GM19328 (cell line): ENCODE measurements around the gene GNB1L.

ENCODE experiments used
- ATAC-seq: cut with Tn5 transposase; IDR thresholded peaks from one replicate; pipeline ENCODE4 v1.9.1; 2021; ENCODE audit warnings: mild to moderate bottlenecking, moderate library complexity; ENCODE audit not compliant: unreplicated experiment

GNB1L gene

DNA sequence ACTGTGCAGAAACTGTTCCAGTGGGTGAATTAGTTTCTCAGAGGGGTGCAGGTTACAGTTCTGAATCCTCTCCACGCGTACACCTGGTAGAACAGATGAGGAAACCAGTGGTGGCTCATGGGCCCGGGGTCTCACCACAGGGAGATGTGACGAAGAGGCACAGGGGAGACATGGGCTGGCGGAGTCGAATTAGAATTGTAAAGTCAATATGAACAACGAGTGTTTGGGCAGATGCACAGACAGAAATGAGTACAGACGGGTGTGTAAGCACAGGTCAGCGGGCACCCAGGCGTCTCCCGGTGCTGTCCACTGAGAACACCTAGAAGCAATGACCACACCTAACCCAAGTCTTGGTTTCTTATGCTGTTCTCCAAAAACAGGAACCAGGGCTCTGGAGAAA, 41.8 kb downstream of the GNB1L start:
- no peak for ATAC-seq

DNA sequence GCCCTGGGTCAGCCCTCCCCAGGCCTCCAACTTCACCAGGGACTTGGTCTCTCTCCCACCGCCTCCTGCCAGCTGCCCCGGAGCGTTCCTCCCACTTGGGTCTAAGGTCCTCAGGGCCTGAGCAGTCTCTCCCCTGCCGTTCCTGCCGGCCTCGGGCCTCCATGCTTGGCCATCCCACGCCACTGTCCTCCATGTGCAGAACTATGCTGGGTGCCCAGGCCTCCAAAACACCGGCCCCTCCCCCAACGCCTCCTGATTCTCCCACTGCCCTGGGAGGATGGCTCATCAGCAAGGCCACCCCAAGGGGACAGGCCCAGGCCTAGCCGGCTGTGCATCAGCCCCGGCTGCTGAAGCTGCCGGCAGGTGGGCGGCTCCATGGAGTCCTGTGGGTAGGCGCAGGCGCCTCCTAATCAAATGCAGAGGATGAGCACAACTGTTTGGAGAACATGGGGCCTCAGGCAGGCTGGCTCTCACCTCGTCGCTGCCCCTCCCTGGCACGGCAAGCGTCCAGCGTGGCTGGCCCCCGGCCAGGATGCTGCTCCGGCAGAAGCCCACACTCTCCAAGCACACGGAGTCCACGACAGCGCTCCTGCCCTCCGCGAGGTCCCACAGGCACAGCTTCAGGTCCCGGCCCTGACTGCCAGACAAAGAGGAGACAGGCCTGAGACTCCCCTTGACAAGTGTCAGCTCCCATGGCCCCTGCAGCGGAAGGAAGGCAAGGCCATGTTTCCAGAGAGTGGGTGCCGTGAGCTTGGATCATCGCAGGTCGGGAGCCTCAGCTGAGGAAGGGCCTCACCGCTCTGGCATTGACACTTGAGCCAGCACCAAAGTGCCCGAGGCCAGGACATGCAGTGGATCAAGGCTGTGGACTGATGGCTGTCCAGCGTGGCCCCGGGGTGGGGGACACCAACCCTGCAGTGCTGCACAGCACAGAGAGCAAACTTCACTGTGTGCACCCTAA, 42.6 kb downstream of the GNB1L start:
- no peak for ATAC-seq

DNA sequence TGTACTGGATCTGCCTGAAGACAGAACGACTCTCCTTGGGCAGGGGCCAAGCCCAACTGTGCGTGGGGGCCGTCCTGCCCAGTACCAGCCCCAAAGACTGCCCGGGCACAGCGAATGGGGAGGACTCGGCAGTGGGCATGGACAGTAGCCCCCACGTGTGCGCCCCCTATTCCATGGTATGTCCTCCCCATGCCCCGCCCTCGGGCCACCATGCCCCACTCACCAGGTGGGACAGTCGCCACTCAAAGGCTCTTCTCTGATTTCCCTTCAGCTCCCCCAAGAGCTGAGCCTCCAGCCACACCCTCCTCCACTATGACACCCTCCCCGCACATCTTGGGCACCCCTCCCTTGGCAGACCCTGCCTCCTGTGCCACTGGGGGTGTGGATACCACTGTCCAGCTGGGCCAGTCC, 43.5 kb downstream of the GNB1L start:
- ATAC-seq: no peak

DNA sequence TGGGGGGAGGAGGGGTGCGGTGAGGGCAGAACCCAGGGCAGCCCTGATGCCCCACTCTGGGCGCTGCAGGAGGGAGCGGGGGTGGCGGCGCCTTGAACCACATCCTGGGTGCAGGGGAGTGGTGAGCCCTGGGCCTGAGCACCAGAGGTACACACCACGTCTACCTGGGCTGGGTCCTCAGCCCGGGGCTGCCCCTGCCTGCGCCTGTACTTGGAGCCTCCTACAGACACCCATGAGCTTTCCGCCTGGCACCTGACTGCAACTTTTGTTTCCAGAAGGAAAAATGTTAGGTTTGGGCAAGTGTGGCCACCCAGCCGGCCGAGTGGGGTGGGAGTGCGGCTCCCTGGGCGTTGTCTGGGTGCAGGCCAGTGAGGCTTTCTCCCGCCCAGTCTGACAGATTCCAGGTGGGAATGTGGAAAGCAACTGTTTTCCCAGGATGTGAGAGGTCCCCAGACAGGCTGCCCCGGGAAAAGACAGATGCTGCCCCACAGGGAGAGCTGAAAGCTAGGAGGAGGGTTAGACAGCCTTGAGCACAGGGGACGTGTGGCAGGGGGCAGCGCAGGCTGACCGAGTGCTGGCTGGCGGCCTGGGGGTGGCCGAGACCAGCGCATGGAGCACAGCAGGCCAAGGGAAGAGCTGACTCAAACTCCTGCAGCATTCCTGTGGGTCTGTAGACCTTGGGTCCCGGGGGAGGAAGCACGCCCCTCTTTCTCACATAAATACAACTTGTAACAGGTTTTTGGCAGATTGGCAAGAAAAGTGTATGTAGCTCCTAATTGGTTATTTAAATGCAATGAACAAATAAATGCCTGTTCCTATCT, 44.1 kb downstream of the GNB1L start:
- no peak for ATAC-seq

DNA sequence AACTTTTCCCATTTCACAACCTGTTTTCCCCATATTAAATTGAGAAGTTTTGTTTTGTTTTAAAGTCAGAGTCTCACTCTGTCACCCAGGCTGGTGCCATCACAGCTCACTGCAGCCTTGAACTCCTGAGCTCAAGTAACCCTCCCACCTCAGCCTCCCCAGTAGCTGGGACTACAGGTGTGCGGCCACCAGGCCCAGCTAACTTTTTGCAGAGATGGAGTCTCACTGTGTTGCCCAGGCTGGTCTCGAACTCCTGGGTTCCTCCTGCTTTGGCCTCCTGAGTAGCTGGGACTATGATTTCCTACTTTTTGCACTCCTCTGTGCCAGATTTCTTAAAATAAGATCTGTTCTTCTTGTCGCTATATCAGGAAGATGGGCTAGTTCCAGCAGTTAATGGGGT, 44.9 kb downstream of the GNB1L start:
- no peak for ATAC-seq

DNA sequence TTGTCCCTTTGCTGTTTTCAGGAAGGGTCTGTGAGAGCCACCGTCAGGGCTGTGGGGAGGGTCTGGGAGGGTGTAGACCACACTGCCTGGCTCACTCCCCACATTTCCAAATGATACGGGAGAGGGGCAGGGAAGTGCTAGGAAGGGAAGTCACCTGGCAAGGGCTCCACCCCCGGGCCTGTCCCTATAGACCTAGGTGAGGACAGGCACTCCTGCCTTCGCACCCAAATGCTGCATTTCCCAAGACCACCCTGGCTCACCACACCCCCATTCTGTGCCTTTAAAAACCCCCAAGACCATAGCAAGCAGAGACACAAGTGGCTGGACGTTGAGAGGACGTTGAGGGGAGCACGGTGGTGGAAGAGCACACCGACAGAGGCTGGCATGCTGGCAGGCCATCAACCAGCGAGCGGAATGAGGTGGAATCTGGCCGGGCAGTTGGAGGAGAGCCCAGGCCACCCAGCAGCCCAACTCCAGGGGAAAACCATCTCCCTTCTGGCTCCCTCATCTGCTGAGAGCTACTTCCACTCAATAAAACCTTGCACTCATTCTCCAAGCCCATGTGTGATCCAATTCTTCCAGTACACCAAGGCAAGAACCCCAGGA, 45.7 kb downstream of the GNB1L start:
- no peak for ATAC-seq

DNA sequence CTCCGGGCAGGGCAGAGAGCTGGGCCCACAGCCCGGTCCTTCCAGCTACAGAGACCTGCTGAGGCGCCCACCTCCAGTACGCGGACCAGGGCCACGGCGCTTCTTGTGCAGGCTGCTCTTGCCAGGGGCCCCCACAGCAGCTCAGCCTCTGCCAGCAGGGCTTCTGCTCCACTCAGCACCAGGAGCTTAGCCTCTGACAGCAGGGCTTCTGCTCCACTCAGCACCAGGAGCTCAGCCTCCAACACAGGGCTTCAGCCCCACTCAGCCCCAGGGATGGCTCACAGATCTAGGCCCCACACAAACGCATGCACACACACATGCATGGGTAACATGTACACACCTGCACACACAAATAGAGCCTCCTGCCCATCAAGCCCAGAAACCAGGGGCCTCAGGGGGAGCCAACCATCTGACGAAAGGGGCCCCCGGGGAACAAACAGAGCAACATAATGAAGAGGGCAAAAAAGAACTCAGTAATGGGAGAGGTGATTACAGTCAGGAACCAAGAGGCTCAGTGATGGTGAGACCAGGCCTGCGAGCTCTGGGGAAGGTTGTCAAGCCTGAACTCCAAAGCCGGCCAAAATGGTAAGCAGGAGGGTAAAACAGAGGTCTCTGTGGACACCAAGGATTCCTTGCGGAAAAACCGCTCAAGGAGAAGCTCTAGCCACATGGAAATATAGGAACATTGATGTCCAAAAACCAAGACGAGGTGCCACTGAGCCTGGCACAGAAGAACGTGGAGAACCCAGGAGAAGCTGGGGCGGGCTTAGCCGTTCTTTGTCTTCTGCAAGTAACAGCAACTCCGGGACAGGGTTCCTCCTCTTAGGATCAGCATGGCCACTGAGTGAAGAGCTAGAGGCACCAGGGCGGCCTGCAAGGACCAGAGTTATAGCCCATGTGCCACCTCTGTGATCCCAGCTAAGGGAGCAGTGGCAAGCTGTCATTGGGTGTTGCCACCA, 46.5 kb downstream of the GNB1L start:
- ATAC-seq: no peak

DNA sequence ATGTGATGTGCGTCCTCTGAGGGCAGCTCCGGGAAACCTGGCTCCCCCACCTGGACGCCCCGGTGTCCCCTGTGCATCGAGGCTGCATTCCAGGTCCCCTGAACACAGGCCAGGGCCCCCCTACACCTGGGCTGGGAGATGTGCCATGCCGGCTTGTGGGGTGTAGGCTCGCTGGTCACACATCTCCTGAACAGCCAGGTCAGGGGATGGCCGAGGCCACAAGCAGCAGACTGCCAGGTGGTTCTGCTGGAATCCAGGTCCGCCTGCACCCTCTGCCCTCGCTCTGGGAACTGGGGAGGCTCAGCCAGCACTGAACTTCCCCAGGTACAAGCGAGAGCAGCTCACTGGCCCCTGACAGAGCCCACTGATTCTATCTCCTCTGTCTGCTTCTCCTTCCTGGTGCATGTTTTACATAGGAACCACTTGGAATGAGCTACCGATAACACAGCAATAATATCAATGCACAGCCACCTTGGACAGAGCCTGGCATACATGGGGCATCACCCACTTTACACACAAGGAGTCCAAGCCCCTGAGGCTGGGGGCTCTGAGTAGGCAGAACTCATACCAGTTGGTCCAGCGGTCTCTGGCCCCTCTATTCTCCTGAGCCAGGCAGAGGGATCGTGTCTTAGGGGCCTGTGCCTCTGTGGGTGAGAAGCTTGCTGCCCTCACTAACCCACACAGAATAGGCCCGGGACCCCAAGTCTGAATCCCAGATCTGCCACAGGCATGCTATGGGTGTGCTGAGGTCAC, 47.3 kb downstream of the GNB1L start:
- no peak for ATAC-seq

DNA sequence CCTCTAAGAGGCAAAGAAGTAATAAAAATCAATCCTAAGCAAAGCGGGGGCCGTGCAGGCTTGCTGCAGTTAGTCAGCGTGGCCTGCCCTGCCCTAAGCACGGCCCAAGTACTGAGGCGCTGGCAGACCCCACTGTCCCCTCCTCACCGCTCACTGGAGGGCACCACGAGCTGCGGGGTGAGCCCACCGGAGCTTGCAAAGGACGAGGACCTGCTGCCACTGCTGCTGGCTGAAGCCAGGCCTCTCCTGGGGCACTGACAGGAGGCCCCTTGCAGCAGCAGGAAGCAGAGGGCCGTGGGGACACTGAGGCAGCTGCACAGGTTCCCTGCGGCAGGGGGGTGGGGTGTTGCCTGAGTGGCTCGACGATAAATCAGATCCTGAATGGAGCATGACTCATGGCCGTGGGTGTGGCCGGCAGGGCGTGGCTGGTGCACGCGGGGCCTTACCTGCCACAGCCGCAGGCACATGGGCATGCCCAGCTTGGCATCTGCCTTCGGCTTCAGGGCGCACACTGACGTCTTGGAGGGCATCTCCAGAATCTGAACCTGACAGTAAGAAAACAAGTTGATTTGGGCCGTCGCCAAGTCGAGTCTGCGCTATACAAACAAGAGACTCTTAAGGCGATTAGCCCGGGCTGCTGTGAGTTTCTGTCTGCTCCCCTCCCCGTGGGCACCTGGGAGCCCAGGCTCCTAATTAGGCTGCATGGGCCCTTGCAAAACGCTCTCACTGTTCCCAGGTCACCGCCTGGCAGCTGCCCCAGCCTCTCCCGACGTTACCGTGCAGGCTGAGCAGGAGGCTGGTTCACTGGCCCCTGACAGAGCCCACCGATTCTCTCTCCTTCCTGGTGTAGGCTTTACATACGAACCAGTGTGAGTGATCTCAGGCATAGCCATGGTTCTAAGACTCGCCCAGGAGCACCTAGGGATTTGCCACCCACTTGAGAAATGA, 48.2 kb downstream of the GNB1L start:
- no peak for ATAC-seq

DNA sequence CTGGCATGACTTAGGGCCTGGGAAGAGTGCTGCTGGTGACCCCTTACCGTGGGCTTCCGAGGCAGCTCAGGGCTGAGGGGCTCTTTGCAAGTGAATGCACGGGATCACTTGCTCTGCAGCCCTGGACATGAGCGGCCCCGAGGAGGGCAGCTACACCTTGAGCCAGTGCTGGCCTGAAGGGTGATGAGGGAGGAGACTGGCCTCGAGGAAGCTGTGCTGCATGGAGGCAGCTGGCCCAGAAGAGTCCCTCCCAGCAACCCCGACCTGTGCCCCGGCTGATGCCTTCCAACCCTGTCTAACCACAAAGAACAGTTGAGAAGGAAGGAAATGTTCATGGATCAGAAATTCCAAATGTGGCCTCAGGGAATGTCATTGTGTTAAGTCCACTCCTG, 48.9 kb downstream of the GNB1L start:
- no peak for ATAC-seq

DNA sequence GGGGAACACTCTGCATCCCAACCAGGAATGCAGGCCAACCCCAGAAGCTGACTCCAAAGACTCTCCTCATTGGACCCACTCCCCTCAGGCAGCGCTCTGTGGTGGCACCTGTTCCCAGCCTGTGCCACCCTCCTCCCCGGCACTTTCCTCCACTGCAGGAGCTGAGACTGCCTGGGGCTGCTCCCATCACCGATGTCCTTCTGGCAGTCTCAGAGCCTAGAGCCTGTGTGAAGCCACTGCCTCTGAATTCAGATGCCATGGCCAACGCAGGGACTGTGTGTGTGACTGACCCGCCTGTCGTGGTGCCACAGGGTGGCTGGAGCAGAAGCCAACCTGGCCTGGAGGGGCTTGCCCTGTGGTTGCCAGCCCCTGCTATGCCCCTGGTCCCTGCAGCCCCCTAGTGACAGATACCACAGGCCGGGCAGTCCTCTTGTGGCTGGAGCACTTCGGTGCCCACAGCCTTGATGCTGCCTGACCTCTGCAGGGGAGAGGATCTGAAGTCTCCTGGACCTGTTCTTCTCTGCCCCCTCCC, 50.9 kb downstream of the GNB1L start:
- no peak for ATAC-seq

DNA sequence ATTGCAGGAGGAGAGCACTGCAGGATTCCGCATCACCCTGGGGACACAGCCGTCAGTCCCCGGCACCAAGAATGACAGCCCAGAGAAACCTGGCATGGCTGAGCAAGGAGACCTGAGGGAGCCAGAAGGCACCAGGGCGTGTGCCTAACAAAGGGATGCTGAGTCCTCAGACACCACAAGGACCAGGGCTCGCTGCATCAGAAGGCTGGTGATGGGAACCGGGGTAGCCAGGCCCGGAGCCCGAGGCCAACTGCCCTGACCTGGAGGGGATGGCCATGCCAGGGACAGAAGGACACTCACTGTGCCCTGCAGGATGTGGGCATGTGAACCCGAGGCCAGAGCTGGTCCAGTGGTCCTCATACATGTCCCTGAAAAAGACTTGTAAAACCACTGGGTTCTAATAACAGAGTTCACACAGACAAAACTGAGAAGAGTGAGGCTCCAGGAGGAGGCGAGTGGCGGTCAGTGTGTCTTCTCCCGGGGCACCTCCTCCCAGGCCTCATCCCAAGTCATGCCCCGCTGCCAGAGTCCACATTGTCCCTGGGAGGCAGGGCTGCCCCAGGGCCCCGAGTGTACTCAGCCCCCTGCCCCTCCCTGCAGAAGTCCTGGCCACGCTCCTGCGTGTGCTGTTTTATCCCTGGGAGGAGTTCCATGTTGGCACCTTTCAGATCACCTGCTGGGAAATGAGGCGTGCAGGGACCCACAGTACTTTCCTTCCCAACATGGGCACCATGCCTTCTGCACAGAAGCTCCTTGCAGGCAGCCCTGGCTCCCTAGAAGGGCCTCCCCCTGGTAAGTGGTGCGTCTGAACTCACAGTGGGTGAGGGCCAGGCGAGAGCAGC, 51.6 kb downstream of the GNB1L start:
- no peak for ATAC-seq

DNA sequence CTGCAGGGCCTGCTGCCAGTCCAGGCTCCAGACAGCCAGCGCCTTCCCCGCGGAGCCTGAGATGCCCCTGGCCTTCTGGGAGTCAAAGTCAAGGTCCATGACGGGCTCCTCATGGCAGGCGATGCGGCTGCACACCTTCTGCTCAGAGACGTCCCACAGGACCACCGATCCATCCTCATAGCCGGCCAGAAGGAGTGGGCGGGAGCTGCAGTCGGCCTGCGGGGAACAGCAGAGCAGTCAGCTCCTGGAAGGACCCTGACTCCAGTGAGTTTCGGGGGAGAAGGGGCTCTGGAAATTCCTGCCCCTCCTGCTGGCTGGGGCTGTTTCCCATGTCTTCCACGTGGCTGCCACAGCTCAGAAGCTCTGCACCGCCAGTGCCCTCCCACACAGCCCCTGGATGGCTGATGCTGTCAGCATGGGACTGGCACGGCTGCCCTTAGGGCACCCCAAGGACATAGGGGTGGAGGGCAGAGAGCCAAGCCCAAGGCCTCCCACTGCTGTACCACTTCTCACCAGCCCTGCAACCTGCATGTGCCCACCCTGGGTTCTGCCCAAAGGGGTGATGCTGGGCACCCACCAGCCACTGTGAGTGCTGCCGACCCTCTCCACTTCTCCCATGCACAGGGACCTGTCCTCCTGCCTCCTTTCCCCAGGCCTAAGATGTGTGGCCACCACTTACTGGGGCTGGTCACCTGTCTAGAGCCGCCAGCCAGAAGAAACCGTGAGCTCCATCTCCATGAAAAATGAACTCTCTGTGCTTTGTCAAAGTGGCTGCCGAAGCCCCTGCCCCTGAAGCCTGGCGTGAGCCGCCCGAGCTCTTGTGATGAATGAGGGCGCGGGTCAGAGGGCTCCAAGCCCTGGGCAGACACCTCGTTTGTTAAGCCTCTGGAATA, 52.4 kb downstream of the GNB1L start:
- no peak for ATAC-seq

DNA sequence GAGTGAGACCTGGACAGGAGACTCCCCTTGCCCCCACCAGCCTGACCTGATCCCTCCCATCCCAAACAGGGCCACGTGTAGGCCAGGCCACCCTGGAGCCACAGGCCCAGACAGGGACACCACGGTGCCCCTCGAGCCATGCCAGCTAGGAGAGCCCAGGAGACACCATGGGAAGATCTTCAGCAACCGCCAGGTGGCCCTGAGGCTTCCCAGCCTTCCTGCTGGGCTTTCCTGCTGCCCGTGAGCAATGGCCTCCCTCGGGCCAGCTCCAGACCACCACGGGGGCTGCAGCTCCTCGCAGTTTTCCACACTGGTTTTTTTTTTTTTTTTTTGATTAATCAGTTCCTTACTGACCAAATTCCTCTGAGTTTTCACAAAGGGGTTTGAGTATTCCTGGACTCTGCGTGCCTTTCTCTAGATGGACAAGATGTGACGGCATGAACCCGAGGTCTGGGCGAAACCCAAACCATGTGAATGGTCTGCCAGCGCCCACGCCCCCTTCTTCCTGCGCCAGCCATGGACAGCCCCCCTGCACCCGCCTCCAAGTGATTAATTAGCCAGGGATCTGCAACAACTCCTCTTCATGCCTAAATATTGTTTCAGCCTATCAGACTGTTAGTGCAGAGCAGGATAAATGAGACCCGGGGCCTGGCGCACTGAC, 53.2 kb downstream of the GNB1L start:
- no peak for ATAC-seq

DNA sequence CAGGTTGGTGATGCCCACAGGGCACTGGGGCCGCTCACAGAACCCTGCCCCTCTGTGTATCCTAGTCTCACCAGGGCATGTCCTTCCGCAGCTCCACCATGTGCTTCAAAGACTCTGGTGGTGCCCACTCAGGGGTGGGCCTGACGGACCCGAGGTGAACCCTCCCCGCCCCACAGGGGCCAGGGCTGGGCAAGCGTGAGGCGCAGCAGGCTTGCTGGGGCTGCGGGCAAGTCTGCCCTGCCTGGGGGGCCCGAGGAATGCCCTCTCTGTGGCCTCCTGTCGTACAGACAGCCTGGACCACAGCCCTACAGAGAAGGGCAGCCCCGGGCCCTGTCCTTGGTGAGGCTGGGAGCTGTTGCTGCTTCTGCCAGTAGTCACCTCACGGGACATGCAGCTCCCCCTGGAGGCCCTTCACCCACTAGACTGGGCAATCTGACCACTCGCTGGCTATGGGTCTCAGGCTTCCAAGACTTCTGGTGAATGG, 53.9 kb downstream of the GNB1L start:
- ATAC-seq: no peak

DNA sequence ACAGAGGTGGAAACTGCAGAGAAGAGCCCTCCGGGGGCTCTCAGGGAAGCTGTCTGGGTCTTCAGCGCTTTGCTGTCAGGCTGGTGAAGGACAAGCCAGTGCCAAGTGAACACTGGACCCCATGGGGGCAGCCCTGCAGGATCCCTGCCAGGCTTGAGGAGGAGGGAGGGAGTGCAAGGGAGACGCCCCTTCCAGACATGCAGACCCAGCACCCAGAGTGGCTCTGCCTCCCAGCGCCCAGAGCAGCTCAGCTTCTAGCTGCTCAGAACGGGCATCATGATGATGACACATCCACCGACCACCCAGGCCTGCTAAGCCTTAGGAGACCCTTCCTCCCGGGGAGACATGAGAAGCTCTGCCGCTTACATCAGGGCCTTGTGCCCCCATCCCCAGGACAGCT, 54.4 kb downstream of the GNB1L start:
- no peak for ATAC-seq
